Activated CD4-positive, alpha-beta T cell treated with anti-CD3 and anti-CD28 coated beads, Interleukin-10, Interleukin-2, amounts not matched to agents 100 ng/mL and 50 ng/mL, durations not matched to agents 16 hours and 8 hours (primary cell): ENCODE measurements around the gene SULT2B1.
A peak's percentile ranks its signal among the peaks of the same experiment; 100 is the strongest.
"Not testable (repeated sequence)": the region's sequence is repeated elsewhere in the genome, so short reads cannot be mapped to it uniquely, and the experiment has no call there.

Source experiments
- DNase-seq: peaks from one replicate; pipeline ENCODE4 v3.0.0-alpha.2; 2020

The SULT2B1 gene

GRCh38 chr19:48551437-48552302 is at the start of gene SULT2B1:
SULT2B1 (plus strand) TSS chr19:48552172; CDS start chr19:48552253, 81 bp downstream.
- no peak for DNase-seq

GRCh38 chr19:48502350-48503018 is 49.5 kb upstream of the SULT2B1 start:
- DNase-seq = no peak

GRCh38 chr19:48506138-48506733 is 45.7 kb upstream of the SULT2B1 start:
- DNase-seq = peak; percentile 61

- DNase-seq = no peak
Observed at GRCh38 chr19:48507911-48508439, 44.0 kb upstream of the SULT2B1 start.

GRCh38 chr19:48508729-48509411 is 43.1 kb upstream of the SULT2B1 start:
- no peak for DNase-seq

- DNase-seq = no peak
Observed at GRCh38 chr19:48509467-48510194, 42.3 kb upstream of the SULT2B1 start.

- DNase-seq = peak; percentile 78
Observed at GRCh38 chr19:48510421-48511268, 41.3 kb upstream of the SULT2B1 start.

- no peak for DNase-seq
Observed at GRCh38 chr19:48511321-48511731, 40.6 kb upstream of the SULT2B1 start.

GRCh38 chr19:48511800-48512503 is 40.0 kb upstream of the SULT2B1 start, which contains the start of gene LMTK3:
LMTK3 (minus strand) TSS chr19:48511835; CDS start chr19:48511576, 259 bp downstream.
- peak; percentile 78 for DNase-seq

- DNase-seq = no peak
Observed at GRCh38 chr19:48512504-48513288, 39.3 kb upstream of the SULT2B1 start.

- peak; percentile 85 for DNase-seq
Observed at GRCh38 chr19:48513289-48514122, 38.5 kb upstream of the SULT2B1 start.

GRCh38 chr19:48514123-48514458 is 37.9 kb upstream of the SULT2B1 start:
- DNase-seq = no peak

GRCh38 chr19:48516536-48516935 is 35.4 kb upstream of the SULT2B1 start:
- DNase-seq = no peak

- DNase-seq = no peak
Observed at GRCh38 chr19:48518207-48518606, 33.8 kb upstream of the SULT2B1 start.

GRCh38 chr19:48519426-48519825 is 32.5 kb upstream of the SULT2B1 start:
- DNase-seq = not testable (repeated sequence)

- DNase-seq = no peak
Observed at GRCh38 chr19:48520134-48520533, 31.8 kb upstream of the SULT2B1 start.

- no peak for DNase-seq
Observed at GRCh38 chr19:48524221-48524620, 27.8 kb upstream of the SULT2B1 start.

GRCh38 chr19:48524732-48525131 is 27.2 kb upstream of the SULT2B1 start:
- no peak for DNase-seq

- no peak for DNase-seq
Observed at GRCh38 chr19:48529156-48529555, 22.8 kb upstream of the SULT2B1 start.
